Right renal cortex interstitium (tissue), 3 donors: ENCODE results near the gene THY1. TPM values are rescaled to one million over a fixed set of nuclear protein-coding genes. Genes with fewer than 3 reads are reported as not detected.
"Not testable (repeated sequence)": the region's sequence is repeated elsewhere in the genome, so short reads cannot be mapped to it uniquely, and the experiment has no call there.

ENCODE experiments used
- DNase-seq, 3 donors: peaks; one replicate each; pipeline ENCODE4 v3.0.0-alpha.2; 2013; ENCODE audit warnings: low read depth in 3 of 3, low spot score in 2 of 3
- polyA plus RNA-seq, 3 donors: library from polyadenylated mRNA; unstranded; fragments of 120-200 nt; gene quantifications; one replicate each; pipeline ENCODE4 v1.2.1, GENCODE V29; 2013; ENCODE audit not compliant: insufficient read length in 3 of 3

THY1 gene
- polyA plus RNA-seq, 3 donors: 90.2 to 104 (median 98.9) TPM

DNA sequence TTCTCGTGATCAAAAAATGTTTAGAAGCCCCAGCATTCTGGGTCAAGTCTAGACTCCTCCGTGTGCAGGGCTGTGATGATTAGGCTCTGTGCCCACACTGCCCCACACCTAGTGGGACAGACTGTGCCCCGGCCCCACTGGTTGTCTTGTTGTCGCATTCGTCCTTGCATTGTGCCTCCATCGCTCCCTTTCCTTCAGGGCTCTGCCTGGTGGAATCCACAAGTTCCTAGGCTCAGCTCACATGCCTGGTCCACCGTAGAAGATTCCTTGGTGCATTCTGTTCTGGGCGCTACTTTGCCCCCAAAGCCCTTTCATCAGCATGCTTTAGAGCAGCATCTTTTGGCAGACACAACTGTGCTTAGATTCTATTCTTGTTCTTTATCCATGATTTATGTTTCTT lies 23.5 kb upstream of the THY1 start:
- DNase-seq: no peak

DNA sequence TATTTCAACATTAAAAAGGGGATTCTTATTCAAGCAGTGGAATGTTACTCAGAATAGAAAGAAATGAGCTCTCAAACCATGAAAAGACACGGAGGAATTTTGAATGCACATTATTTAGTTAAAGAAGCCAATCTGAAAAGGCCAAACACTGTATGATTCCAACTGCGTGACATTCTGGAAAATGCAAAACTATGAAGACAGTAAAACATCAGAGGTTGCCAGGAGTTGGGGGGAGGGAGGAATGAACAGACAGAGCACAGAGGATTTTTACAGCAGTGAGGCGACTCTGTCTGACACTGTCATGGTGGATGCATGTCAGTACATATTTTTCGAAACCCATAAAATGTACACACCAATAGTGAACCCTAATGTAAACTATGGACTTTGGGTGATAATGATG lies 22.9 kb upstream of the THY1 start:
- no peak for DNase-seq

DNA sequence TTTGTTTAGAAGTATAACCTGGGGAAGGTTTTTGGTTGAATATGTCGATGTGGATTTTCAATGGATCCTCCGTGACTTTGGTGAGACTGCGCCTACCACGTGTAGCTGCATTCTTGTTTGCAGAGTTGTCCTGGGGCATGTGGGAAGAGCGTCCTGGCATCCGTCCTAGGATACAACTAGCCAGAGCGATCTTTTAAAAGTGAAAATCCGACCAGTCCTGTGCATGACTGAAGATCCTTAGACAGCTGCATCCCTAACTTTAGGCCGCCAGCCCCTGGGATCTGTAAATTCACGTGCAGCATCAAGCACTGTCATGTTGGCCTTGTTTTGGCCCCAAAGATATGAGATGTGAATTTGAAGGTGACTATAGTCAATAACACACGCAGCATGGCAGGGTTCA lies 22.4 kb upstream of the THY1 start:
- no peak for DNase-seq

DNA sequence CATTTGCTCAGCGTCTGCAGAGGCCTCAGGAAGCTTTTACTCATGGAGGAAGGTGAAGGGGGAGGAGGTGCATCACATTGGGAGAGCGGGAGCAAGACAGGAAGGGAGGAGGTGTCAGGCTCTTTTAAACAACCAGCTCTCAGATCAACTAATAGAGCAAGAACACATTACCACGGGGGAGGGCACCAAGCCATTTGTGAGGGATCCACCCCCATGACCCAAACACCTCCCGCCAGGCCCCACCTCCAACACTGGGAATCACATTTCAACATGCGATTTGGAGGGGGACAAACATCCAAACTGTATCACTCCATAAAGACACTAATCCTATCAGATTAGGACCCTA lies 18.9 kb upstream of the THY1 start:
- no peak for DNase-seq

DNA sequence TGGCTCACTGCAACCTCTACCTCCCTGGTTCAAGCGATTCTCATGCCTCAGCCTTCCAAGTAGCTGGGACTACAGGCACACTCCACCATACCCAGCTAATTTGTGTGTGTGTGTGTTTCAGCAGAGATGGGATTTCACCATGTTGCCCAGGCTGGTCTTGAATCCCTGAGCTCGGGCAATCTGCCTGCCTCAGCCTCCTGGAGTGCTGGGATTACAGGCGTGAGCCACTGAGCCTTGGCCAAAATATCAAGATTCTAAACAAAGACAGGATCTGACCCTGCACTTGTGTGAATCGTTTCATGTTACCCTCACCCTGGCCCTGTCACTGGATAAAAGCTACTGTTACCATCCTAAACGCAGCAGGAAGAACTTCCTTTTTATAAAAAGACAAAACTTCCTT lies 15.6 kb upstream of the THY1 start:
- no peak for DNase-seq

DNA sequence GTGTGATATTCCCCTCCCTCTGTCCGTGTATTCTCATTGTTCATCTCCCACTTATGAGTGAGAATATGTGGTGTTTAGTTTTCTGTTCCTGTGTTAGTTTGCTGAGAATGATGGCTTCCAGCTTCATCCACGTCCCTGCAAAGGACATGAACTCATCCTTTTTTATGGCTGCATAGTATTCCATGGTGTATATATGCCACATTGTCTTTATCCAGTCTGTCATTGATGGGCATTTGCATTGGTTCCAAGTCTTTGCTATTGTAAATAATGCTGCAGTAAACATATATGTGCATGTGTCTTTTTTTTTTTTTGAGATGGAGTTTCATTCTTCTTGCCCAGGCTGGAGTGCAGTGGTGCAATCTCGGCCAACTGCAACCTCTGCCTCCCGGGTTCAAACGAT lies 14.5 kb upstream of the THY1 start:
- DNase-seq: not testable (repeated sequence)

DNA sequence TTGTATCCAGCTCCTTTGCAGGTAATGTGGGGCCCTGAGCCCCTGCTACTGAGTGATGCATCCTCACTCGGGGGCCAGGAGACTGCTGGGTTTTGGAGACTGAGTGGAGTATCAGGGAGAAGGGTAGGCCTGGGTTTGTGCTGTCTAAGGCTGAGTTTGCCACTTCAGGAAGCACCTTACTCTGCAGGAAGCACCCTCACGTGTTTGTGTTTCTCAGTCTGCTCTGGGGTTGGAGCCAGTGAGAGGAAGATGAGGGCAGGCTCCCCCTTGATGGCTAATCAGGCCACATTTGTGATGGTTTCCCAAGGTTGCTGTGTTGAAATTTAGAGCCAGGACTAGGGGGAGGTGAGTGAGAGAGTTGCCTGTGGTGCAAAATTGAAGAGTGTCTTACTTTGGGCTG lies 13.7 kb upstream of the THY1 start:
- DNase-seq: no peak

DNA sequence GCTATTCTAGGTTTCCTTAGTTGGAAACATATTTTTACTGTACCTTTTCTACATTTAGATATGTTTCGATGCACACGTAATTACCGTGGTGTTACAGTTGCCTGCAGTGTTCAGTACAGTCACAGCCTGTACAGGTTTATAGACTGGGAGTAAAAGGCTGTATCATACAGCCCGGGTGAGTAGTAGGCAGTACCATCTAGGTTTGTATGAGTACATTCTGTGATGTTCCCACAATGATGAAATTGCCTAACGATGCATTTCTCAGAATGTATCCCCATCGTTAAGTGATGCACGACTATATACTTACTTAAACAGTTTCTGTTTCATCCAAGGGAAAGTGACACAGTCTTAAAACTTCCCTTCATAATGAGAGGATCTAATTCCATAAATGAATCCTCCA lies 13.1 kb upstream of the THY1 start:
- DNase-seq: no peak

DNA sequence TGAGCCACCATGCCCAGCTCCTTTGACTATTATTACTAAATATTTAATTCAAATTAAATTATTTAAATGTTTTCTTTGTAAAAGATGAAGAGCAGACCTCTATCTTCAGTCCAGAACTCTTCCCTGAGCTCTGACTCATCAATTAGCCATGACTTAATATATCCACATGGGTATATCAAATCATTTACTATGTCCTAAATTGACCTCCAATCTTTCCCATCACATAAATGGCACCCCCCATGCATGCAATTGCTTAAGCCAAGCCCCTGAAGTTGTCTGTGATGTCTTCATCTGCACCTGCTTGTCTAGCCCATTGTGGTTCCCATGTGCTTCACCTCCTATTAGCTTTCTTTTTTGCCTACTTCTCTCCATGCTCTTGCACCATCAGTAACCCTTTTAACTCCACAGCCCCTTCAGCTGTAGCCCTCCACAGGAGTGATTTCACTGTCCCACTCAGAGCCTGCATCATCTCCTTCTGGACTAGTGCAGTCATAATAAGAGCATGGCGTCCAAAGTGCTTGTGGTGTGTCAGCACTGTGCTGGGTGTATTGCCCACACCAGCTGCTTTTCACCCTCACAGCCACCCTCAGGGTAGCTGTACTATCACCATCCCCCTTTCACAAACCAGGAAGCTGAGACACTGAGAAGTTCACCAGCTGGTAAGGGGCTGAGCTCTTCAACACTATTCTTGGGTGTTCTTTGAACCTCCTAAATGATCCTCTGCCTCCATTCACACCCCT lies 11.8 kb upstream of the THY1 start:
- DNase-seq: no peak

DNA sequence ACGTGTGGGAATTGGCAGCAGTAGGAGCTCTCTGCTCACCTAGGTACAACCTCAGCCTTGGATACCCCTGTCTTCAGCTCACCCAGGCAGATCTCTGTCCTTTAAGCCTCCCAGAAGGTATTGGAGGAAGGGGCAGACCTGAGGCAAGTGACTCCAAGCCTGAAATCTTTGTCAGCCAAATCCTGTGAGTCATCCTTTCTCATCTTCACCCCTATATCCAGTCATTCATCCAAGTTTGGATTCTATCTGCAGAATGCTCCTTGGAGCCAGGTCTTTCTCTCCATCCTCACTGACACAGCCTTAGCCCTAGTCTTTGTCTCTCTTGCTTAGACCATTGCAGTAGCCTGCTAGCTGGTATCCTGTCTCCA lies 10.4 kb upstream of the THY1 start:
- DNase-seq: no peak

DNA sequence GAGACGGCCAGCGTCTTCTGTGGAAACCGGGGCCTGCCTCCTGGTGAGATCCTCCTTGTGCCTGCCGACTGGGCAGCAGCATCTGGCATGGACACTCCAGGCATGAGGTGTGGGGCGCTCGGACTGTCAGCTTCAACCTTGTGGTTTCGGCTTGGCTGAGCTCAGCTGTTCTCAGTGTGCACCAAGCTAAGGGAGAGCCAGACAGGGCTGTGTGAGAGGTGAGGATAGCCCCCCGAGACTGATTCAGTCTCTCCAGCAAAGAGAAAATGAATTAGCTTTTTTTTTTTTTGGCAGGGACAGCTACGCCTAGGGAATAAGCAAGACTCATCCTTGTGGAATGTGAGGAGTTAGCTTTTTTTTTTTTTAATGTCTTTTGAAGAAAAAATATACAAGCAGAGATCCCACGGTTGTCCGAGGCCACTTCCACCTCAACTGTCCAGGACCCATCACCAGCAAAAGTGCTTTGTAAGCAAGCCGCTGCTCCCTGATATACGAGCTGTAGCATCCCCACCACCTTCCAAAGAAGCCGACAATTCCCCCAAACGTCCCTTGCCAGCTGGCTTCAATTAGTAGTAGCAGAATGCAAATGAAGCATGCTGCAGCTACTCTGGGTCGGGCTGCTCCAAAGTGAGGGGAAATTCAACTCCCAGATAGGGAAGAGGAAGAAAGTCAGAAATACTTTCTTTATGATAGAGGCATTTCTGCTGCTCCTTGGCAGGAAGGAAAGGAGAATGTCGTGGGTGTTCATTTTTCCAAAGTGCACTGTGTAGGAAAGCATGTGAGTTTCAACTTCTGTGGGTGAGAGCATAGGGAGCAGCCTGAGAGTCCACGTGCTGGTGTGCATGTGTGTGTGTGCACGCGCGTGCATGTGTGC lies 9.7 kb upstream of the THY1 start:
- no peak for DNase-seq

DNA sequence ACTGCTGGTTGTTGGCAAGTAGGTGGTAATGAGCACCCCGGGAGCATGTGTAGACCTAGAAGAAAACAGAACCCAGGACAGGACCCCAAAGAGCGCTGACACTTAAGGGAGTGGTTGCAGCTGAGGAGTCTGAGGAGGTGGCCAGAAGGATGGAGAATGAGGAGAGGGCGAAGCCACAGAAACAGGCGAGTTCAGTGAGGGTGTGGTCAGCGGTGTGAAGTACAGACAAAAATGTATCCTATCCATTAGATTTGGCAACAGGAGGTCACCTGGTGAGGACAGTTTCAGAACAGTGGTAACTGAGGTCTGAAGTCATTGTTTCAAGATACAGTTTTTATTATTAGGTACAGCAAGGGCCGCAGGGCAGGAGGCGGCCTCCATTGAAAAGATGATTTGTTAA lies 8.6 kb upstream of the THY1 start:
- no peak for DNase-seq

DNA sequence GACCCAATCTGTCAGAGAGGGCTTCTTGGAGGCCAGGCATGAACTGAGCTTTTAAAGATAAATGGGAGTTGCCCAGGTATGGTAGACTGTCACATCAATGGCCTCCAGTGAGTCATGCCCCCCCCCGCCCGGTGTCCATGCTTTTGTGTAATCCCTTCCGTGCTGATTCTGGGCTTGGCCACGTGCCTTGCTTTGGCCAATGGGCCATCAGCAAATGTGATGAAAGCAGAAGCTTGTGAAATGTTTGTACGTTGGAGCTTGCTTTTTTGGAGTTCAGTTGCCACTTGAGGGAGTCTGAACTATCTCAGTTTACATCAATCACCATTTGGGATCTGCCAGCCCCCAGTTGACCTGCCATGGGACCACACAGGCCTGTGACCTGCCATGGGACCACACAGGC lies 4.3 kb upstream of the THY1 start:
- no peak for DNase-seq

DNA sequence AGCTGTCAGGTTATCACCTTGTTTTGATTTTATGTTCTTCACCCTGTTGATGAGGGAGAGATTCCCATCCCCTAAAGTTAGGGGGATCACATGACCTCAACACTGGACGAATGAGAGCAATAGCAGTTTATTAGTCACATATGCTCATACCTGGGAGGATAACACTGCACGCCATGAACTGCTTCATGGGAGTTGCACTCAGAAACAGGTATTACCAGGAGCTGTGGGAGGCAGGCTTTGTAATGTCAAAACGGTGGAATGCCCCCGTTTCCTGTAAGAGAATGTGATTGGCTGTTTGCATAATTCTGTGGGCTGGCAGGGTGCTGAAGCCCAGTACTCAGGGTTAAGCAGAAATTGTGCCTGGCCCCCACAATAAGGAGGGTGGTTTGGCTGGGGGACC lies 3.2 kb upstream of the THY1 start:
- no peak for DNase-seq

DNA sequence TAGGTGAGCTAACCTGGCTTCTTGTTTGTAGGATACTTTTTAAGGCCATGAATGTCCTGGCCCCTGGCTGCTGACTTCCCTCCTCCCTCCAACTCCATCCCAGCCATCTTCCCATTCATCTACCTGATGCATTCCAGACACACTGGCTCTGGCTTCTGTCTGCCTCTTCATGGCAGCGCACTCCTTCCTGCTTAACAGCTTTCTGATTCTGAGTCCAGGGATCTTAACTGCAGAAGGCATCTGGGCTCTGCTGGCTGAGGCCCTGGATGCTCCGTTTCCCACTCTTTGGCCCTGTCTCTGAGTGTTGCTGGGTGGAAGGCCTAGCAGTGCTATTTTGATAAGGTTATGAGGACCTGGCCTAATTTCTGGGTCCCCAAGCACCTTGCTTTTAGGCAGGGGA lies 1.8 kb upstream of the THY1 start:
- no peak for DNase-seq

DNA sequence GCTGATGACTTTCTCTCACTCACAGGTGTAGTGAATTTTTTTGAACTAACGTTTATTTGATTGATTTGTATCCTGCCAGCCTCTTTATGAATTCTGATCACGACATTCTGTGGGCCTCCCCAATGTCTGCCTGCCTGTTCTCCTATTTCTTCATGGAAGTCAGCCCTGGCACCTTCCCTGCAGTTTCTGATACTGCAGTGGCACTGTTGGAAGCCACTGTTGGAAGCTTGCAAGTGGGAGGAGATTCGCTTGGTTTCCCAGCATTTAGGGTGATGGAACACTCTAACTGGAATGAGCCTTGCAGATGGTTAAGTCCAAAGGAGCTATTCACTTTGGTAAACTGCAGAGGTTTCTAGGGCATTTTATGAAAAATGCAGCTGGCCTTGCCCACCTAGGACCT lies 1.3 kb upstream of the THY1 start:
- DNase-seq: no peak

DNA sequence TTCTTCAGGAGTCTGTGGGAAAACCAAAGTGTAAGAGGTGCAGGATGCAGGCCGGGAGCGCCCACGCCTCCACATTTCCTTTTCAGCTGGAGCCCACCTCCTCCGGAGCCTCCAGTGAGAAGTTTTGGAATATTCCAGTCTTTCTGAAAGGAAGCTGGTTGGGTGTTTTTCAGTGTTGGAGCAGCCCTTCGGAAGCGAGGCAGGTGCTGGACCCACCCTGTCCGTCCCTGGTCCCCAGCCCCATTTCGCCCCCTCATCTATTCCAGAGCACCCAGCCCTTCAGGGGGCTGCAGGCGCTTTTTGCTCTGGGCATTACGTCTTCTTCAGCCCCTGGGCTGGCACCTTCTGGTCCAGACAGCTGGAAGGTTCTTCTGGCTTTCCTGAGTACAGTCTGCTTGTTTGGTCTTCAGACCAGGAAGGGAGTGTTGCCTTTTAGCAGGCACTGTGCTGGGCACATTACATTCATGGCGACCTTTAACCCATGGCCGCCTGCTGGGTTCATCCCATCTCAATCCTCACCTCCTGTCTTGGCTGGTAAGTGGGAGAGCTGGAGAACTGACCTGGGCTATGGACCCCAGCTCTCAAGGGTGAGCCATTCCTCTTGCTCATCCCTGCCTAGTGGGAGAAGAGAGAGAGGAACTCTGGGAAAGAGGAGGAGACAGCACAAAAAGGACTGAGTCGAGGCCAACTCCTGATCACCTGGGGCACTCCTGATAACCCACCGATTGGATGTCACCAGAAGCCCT lies 710 bp upstream of the THY1 start:
- DNase-seq: no peak

DNA sequence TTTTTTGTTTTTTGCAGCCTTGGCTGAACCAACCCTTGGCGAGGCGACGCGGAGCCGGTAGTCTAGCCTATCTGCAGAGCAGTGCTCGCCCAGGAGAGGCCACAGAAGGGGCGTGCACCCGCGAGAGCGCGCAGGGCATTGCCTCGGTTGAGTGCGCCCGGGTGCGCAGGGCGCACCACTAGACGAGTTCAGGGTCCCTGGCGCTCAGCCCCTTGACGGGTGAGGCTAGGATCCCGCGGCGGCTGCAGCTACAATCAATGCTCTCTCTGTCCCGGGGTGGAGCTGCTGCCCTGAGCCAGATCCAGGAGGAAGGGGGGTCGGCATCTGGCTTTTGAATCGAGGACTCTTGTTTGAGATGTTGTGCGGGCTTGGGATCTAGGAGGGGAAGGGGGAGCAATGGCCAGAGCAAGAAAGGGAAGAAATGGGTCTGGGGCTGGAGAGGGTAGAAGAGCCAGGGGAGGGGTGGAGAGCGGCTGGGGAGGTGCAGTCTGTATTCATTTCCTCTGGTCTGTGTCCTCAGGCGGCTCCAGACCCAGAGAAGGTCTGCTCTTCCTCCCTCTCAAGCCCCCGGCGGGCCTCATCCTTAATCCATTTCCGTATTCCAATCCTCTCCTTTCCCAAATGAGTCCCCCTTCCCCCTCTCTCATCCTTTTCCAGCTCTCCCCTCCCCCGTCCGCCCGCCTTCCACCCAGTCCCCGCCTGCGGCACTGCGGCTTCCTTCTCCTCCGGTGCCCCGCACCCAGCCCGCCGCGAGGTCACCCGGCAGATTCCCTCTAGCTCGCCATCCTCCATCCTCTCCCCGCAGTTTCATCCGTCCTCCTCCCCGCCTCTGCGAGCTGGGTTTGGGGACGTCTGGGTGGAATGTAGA lies 797 bp downstream of the THY1 start:
- DNase-seq: no peak

DNA sequence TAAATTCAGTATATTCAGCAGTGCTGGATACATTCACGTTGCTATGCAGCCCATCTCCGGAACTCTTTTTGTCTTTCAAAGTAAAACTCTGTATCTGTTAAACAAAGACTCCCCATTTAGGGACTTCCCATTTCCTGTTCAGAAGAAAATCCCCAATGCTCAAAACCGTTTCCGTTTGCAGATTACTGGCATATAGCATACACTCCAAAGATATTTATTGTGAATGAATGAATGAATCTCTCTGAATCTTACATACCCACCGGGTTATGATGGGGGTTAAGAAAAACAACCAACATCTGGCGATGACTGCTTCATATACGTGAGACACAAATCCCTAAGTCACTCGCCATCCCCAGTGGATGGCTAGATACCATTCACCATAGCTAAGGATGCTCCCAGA lies 1.6 kb downstream of the THY1 start:
- no peak for DNase-seq

DNA sequence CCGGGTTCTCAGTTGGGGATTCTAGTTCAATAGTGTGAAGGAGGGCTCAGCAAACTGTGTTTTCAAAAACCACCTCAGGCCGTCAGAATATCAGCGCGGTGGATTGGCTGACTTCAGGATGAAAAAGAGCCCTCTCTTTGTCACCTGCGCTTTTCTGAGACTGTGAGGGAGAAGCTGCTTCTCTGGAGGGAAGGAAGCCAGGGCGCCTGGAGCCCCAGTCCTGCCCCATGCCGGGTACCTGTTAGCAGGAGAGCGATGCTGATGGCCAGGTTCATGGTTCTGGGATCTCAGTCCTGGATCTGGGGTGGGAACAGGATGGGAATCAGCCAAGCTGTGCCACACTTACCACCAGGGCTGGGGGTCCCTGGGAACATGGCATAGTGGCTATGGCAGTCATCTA lies 2.3 kb downstream of the THY1 start:
- no peak for DNase-seq
